ENCODE measurements around the gene HRAS. TPM values are rescaled to one million over a fixed set of nuclear protein-coding genes. Genes with fewer than 3 reads are reported as not detected.

The HRAS gene
- total and polyA plus RNA-seq, 4 donors: 4.7 to 17.4 (median 10.9) TPM

DNA sequence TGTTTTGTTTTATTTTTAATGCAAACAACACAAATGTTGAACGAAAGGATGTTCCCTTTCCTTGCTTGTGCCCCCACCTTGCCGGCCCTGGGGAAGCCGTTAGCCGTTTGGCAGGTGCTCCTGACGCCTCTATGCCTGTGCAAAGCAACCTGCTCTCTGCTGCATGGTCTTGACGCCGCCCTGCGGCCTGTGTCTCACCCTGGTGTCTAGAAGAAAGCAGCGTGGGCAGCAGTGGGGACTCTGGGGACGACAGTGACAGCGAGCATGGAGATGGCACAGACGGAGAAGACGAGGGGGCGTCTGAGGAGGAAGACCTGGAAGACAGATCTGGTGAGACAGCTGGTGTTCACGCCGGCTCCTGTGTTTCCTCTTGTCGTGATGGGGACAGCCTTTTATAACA is 46.4 kb upstream of the HRAS start:
- Histone ChIP-seq H3K9me3 (ENCODE audit: control insufficient read depth in 4 of 4, low read length in 3 of 4) (no peaks in the 10 kb centered on the region), H3K27ac (ENCODE audit: low read depth in 1 of 2, low read length in 2 of 2) (no peak overlapping the region), H3K4me1 (ENCODE audit: control insufficient read depth in 4 of 4, insufficient read depth in 4 of 4, low read length in 3 of 4) (peaks cover 22 to 59% (median 50%) of the 10 kb centered on the region in 4 donors), H3K9ac (ENCODE audit: low read depth in 1 of 2, low read length in 2 of 2) (no peak overlapping the region), H3K4me3 (ENCODE audit: low read depth in 1 of 3, low read length in 3 of 3) (no peak overlapping the region), H3K27me3 (ENCODE audit: control insufficient read depth in 4 of 4, insufficient read depth in 4 of 4, low read length in 3 of 4) (no peaks in the 10 kb centered on the region), H3K36me3 (ENCODE audit: control insufficient read depth in 4 of 4, insufficient read depth in 3 of 4, low read depth in 1 of 4, low read length in 3 of 4) (peaks cover 0 to 13% (median 9%) of the 10 kb centered on the region in 4 donors)
- WGBS: 87% methylated on average over 17 of the region's 17 CpGs
- TF ChIP-seq RXRA (IDR thresholded peaks at IDR 0.05) (no peak), HNF4A (conservative IDR thresholded peaks at IDR 0.05) (peak in 1 of 2 donors; percentile 2)
- DNase-seq (ENCODE audit: low spot score): no peak

DNA sequence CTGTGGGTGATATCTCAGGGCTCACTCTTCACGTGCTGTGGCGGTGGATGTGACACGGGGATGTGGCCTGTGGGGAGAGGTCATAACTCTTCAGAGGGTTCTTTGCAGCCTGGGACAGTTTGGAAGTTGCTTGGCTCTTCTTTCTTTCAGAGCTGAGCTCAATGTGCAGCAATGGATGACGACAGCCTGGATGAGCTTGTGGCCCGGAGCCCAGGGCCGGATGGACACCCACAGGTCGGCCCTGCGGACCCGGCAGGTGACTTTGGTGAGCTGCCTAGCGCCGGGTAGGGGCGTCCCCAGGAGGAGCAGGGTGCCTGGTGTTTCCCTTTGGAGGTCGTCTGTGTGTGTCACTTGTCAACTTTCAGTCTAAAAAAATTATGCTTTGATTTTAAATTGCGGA is 46.0 kb upstream of the HRAS start:
- 47% methylated on average over 14 of the region's 14 CpGs for WGBS
- Histone ChIP-seq H3K36me3 (ENCODE audit: control insufficient read depth in 4 of 4, insufficient read depth in 3 of 4, low read depth in 1 of 4, low read length in 3 of 4) (peaks cover 0 to 13% (median 9%) of the 10 kb centered on the region in 4 donors), H3K4me3 (ENCODE audit: low read depth in 1 of 3, low read length in 3 of 3) (no peak overlapping the region), H3K9me3 (ENCODE audit: control insufficient read depth in 4 of 4, low read length in 3 of 4) (no peaks in the 10 kb centered on the region), H3K9ac (ENCODE audit: low read depth in 1 of 2, low read length in 2 of 2) (no peak overlapping the region), H3K27ac (ENCODE audit: low read depth in 1 of 2, low read length in 2 of 2) (peak overlapping the region in 1 of 2 donors; percentile 34), H3K4me1 (ENCODE audit: control insufficient read depth in 4 of 4, insufficient read depth in 4 of 4, low read length in 3 of 4) (peaks cover 19 to 55% (median 47%) of the 10 kb centered on the region in 4 donors), H3K27me3 (ENCODE audit: control insufficient read depth in 4 of 4, insufficient read depth in 4 of 4, low read length in 3 of 4) (no peaks in the 10 kb centered on the region)
- no peak for DNase-seq (ENCODE audit: low spot score)
- TF ChIP-seq JUND (IDR thresholded peaks at IDR 0.05) (no peak), TAF1 (conservative IDR thresholded peaks at IDR 0.05) (no peak), HNF4A (conservative IDR thresholded peaks at IDR 0.05) (peak; percentile 12 to 58), YY1 (IDR thresholded peaks at IDR 0.05) (no peak), RXRA (IDR thresholded peaks at IDR 0.05) (peak in 1 of 2 donors; percentile 54)
- TF ChIP-seq, protein P1, sequence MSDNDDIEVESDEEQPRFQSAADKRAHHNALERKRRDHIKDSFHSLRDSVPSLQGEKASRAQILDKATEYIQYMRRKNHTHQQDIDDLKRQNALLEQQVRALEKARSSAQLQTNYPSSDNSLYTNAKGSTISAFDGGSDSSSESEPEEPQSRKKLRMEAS (IDR thresholded peaks at IDR 0.05): no peak
- TF ChIP-seq, protein P2, sequence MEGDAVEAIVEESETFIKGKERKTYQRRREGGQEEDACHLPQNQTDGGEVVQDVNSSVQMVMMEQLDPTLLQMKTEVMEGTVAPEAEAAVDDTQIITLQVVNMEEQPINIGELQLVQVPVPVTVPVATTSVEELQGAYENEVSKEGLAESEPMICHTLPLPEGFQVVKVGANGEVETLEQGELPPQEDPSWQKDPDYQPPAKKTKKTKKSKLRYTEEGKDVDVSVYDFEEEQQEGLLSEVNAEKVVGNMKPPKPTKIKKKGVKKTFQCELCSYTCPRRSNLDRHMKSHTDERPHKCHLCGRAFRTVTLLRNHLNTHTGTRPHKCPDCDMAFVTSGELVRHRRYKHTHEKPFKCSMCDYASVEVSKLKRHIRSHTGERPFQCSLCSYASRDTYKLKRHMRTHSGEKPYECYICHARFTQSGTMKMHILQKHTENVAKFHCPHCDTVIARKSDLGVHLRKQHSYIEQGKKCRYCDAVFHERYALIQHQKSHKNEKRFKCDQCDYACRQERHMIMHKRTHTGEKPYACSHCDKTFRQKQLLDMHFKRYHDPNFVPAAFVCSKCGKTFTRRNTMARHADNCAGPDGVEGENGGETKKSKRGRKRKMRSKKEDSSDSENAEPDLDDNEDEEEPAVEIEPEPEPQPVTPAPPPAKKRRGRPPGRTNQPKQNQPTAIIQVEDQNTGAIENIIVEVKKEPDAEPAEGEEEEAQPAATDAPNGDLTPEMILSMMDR (IDR thresholded peaks at IDR 0.05; ENCODE audit: low read depth, low read length, missing input control): no peak
- TF ChIP-seq, protein P3, sequence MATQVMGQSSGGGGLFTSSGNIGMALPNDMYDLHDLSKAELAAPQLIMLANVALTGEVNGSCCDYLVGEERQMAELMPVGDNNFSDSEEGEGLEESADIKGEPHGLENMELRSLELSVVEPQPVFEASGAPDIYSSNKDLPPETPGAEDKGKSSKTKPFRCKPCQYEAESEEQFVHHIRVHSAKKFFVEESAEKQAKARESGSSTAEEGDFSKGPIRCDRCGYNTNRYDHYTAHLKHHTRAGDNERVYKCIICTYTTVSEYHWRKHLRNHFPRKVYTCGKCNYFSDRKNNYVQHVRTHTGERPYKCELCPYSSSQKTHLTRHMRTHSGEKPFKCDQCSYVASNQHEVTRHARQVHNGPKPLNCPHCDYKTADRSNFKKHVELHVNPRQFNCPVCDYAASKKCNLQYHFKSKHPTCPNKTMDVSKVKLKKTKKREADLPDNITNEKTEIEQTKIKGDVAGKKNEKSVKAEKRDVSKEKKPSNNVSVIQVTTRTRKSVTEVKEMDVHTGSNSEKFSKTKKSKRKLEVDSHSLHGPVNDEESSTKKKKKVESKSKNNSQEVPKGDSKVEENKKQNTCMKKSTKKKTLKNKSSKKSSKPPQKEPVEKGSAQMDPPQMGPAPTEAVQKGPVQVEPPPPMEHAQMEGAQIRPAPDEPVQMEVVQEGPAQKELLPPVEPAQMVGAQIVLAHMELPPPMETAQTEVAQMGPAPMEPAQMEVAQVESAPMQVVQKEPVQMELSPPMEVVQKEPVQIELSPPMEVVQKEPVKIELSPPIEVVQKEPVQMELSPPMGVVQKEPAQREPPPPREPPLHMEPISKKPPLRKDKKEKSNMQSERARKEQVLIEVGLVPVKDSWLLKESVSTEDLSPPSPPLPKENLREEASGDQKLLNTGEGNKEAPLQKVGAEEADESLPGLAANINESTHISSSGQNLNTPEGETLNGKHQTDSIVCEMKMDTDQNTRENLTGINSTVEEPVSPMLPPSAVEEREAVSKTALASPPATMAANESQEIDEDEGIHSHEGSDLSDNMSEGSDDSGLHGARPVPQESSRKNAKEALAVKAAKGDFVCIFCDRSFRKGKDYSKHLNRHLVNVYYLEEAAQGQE (IDR thresholded peaks at IDR 0.05): no peak
- TF ChIP-seq, protein P4, sequence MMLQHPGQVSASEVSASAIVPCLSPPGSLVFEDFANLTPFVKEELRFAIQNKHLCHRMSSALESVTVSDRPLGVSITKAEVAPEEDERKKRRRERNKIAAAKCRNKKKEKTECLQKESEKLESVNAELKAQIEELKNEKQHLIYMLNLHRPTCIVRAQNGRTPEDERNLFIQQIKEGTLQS (IDR thresholded peaks at IDR 0.05): no peak

DNA sequence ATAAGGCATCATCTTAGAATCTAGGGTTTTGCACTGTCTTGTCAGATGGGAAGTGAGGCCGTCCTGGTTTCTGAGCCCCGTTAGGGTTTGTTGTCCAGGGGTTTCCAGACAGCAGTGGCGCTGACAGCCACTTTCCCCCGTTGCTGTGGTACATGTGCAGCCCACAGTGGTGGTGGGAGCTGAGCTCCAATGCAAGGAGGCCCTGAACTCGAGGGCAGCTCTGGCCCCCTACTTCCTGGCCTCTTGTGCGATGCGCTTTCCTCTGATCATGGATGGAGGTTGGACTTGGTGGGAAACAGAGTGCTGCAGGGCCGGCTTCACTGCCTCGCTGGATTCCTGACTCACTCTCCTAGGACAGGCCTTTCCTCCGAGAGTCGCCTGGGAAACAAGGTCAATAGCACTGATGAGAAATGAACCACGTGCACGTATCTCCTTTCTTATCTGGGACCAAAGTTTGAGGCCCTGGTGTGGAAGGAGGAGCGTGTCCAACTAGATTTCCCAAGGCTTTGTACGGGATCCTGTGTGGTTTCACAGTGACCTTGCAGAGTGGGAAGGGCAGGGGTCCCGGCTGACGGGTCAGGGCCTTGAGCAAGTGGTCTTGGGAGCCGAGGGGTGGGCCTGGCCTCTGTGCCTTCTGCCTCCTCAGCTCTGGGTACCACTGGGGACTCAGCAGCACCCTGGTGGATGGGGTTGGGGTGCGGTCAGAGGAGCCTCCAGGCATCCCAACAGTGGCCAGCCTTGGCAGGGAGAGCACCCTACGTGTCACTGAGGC is 44.6 kb upstream of the HRAS start:
- H3K27me3 ChIP-seq (ENCODE audit: control insufficient read depth in 4 of 4, insufficient read depth in 4 of 4, low read length in 3 of 4): no peaks in the 10 kb centered on the region
- H3K36me3 ChIP-seq (ENCODE audit: control insufficient read depth in 4 of 4, insufficient read depth in 3 of 4, low read depth in 1 of 4, low read length in 3 of 4): peaks cover 0 to 13% (median 9%) of the 10 kb centered on the region in 4 donors
- H3K4me3 ChIP-seq (ENCODE audit: low read depth in 1 of 3, low read length in 3 of 3): no peak overlapping the region

More for the DNA sequence above, 44.6 kb upstream of the HRAS start:
- Histone ChIP-seq H3K4me1 (ENCODE audit: control insufficient read depth in 4 of 4, insufficient read depth in 4 of 4, low read length in 3 of 4) (peaks cover 19 to 58% (median 47%) of the 10 kb centered on the region in 4 donors), H3K9ac (ENCODE audit: low read depth in 1 of 2, low read length in 2 of 2) (no peak overlapping the region), H3K27ac (ENCODE audit: low read depth in 1 of 2, low read length in 2 of 2) (peak overlapping the region; percentile 21 to 73), H3K9me3 (ENCODE audit: control insufficient read depth in 4 of 4, low read length in 3 of 4) (no peaks in the 10 kb centered on the region)
- 51% methylated on average over 20 of the region's 20 CpGs for WGBS
- no peak for DNase-seq (ENCODE audit: low spot score)
- TF ChIP-seq SP1 (IDR thresholded peaks at IDR 0.05) (peak; percentile 43), YY1 (IDR thresholded peaks at IDR 0.05) (no peak), NR2F2 (IDR thresholded peaks at IDR 0.05) (no peak), EGR1 (IDR thresholded peaks at IDR 0.05; ENCODE audit: low read depth in 2 of 2) (peak in 1 of 2 donors; percentile 32), RXRA (IDR thresholded peaks at IDR 0.05) (peak; percentile 77 to 96), HNF4A (conservative IDR thresholded peaks at IDR 0.05) (peak; percentile 73 to 94), FOXA2 (IDR thresholded peaks at IDR 0.05) (peak; percentile 54), GABPA (IDR thresholded peaks at IDR 0.05 in 1 of 2, conservative IDR thresholded peaks at IDR 0.05 in 1 of 2) (peak in 1 of 2 donors; percentile 47), RAD21 (IDR thresholded peaks at IDR 0.05) (no peak), JUND (IDR thresholded peaks at IDR 0.05) (peak in 1 of 2 donors; percentile 77)
- TF ChIP-seq, protein P1 (IDR thresholded peaks at IDR 0.05): peak; percentile 78
- TF ChIP-seq, protein P5, sequence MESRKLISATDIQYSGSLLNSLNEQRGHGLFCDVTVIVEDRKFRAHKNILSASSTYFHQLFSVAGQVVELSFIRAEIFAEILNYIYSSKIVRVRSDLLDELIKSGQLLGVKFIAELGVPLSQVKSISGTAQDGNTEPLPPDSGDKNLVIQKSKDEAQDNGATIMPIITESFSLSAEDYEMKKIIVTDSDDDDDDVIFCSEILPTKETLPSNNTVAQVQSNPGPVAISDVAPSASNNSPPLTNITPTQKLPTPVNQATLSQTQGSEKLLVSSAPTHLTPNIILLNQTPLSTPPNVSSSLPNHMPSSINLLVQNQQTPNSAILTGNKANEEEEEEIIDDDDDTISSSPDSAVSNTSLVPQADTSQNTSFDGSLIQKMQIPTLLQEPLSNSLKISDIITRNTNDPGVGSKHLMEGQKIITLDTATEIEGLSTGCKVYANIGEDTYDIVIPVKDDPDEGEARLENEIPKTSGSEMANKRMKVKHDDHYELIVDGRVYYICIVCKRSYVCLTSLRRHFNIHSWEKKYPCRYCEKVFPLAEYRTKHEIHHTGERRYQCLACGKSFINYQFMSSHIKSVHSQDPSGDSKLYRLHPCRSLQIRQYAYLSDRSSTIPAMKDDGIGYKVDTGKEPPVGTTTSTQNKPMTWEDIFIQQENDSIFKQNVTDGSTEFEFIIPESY (IDR thresholded peaks at IDR 0.05): peak; percentile 70
- TF ChIP-seq, protein P4 (IDR thresholded peaks at IDR 0.05): peak; percentile 63

Data from liver (tissue), 9 donors.